BE2C (cell line): ENCODE data around the gene SLC46A1.

Source experiments
- DNase-seq: peaks from one replicate; pipeline ENCODE4 v3.0.0-alpha.2; 2020
- H3K27me3 ChIP-seq: fragments of 250-450 bp; sonication (Bioruptor Pico); 2 replicates; pipeline ENCODE4 v1.5.1; 2020; ENCODE audit warnings: mild to moderate bottlenecking
- H3K36me3 ChIP-seq: fragments of 250-450 bp; sonication (Bioruptor Pico); 2 replicates; pipeline ENCODE4 v1.5.1; 2020; ENCODE audit warnings: mild to moderate bottlenecking
- H3K4me1 ChIP-seq: fragments of 250-450 bp; sonication (Bioruptor Pico); 2 replicates; pipeline ENCODE4 v1.5.1; 2020
- H3K4me3 ChIP-seq: 2 replicates; pipeline ENCODE4 v1.5.1; 2011; ENCODE audit warnings: low read depth, low read length
- H3K9me3 ChIP-seq: fragments of 250-450 bp; sonication (Bioruptor Pico); 2 replicates; pipeline ENCODE4 v1.5.1; 2020
- TF ChIP-seq, protein P1 (sequence below): IDR thresholded peaks from 2 replicates; pipeline ENCODE4 v1.5.1; 2012; ENCODE audit warnings: mild to moderate bottlenecking, low read depth, low read length

SLC46A1 gene

DNA sequence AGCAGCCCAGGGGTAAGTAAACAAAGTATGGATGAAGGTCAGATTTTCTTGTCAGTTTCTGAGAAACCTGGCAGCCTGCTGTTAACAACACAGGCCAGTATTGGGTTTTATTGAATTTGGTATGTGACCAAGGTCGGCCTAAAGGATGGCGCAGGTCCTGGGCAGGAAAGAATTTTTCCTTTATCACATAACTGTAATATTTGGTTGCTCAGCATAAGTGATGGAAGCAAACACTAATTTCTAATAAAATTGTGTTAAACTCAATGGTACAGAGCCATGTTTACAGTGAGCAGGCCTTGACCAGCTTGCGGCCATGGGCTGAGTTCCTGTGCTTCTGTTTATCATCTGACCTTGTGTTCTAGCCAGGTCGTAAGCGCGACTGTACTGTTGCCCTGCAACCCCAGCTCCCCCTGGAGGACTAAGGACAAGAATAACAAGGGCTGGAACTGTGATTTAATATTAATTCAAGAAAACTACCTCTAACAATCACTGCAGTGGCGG is 59.2 kb downstream of the SLC46A1 start:
- Histone ChIP-seq H3K4me1 (no peaks in the 10 kb centered on the region), H3K36me3 (0 out of 2 replicates have a peak, but pooled peaks cover 3% of the 10 kb centered on the region), H3K4me3 (no peak overlapping the region), H3K27me3 (no peaks in the 10 kb centered on the region), H3K9me3 (no peaks in the 10 kb centered on the region)
- TF ChIP-seq, protein P1, sequence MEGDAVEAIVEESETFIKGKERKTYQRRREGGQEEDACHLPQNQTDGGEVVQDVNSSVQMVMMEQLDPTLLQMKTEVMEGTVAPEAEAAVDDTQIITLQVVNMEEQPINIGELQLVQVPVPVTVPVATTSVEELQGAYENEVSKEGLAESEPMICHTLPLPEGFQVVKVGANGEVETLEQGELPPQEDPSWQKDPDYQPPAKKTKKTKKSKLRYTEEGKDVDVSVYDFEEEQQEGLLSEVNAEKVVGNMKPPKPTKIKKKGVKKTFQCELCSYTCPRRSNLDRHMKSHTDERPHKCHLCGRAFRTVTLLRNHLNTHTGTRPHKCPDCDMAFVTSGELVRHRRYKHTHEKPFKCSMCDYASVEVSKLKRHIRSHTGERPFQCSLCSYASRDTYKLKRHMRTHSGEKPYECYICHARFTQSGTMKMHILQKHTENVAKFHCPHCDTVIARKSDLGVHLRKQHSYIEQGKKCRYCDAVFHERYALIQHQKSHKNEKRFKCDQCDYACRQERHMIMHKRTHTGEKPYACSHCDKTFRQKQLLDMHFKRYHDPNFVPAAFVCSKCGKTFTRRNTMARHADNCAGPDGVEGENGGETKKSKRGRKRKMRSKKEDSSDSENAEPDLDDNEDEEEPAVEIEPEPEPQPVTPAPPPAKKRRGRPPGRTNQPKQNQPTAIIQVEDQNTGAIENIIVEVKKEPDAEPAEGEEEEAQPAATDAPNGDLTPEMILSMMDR = peak; percentile 32
- DNase-seq = no peak

- no peaks in the 10 kb centered on the region for H3K27me3 ChIP-seq
- no peaks in the 10 kb centered on the region for H3K36me3 ChIP-seq
- TF ChIP-seq, protein P1 = no peak
- H3K4me1 ChIP-seq = no peaks in the 10 kb centered on the region
- DNase-seq = no peak
- no peak overlapping the region for H3K4me3 ChIP-seq
- no peaks in the 10 kb centered on the region for H3K9me3 ChIP-seq
Observed at GRCh38 chr17:28346199-28346580, 59.8 kb downstream of the SLC46A1 start.

DNA sequence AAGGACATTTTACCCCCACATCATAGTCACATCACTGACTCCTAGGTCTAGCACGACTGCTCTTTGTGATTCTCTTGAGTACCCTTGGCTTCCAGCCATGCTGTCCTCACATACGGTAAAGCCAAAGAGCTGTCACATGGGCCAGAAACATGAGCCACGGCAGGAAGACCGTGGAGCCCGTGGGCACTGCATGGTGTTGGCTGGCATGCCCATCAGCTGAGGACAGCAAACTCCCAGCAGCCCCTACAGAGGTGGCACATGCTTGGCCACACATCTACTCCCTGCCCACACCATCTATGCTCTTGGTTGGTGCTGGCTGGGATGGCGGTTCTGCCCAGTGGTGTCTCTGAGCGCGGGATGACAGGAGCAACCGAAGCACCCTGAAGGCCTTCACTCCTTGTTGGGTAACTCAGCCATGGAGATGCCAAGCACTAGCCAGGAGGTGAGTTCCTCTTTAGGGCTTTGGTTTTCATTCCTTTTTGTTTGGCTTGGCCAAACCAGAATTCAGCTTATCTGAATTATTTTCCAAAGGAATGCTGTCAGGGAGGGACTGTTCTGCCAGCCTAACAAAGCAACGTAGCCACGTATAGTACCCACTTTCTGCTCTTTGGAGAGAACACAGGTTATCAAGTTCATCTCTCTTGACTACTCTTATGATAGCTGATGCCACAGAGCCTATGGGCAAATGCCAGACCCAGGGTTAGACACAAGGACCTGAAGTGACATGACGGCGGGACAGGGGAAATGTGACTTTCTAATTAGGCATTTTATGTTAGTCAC is 60.4 kb downstream of the SLC46A1 start:
- Histone ChIP-seq H3K4me3 (no peak overlapping the region), H3K27me3 (no peaks in the 10 kb centered on the region), H3K9me3 (no peaks in the 10 kb centered on the region), H3K4me1 (no peaks in the 10 kb centered on the region), H3K36me3 (no peaks in the 10 kb centered on the region)
- TF ChIP-seq, protein P1 = no peak
- no peak for DNase-seq
